Mucosa of stomach (tissue), 1 donor: ENCODE data around the gene DNAL1.
A peak's percentile ranks its signal among the peaks of the same experiment; 100 is the strongest.

ENCODE experiments used
- H3K27me3 ChIP-seq: one replicate; pipeline ENCODE4 v1.7.0; 2013; ENCODE audit warnings: mild to moderate bottlenecking, low read length; ENCODE audit not compliant: control insufficient read depth, insufficient read depth
- H3K36me3 ChIP-seq: one replicate; pipeline ENCODE4 v1.7.0; 2013; ENCODE audit warnings: low read length; ENCODE audit not compliant: control insufficient read depth, insufficient read depth
- H3K4me1 ChIP-seq: one replicate; pipeline ENCODE4 v1.7.0; 2013; ENCODE audit warnings: mild to moderate bottlenecking, low read length; ENCODE audit not compliant: control insufficient read depth, insufficient read depth
- H3K4me3 ChIP-seq: one replicate; pipeline ENCODE4 v1.7.0; 2013; ENCODE audit warnings: low read length
- H3K9ac ChIP-seq: one replicate; pipeline ENCODE4 v1.7.0; 2013; ENCODE audit warnings: mild to moderate bottlenecking, low read length, moderate library complexity
- H3K9me3 ChIP-seq: one replicate; pipeline ENCODE4 v1.7.0; 2013; ENCODE audit warnings: mild to moderate bottlenecking, low read length, moderate library complexity; ENCODE audit not compliant: control insufficient read depth
- donor health status: Pancreatic carcinoma.

Gene DNAL1

GRCh38 chr14:73713206-73713802, 68.5 kb downstream of the DNAL1 start:
- peaks cover 20% of the 10 kb centered on the region for H3K4me1 ChIP-seq
- peaks cover 7% of the 10 kb centered on the region for H3K36me3 ChIP-seq

GRCh38 chr14:73713803-73714655, 69.2 kb downstream of the DNAL1 start, which contains the start of gene PNMA1:
PNMA1 (minus strand) TSS chr14:73714384; CDS start chr14:73713639, 745 bp downstream.
- Histone ChIP-seq H3K9ac (peak within 1 kb of the TSS; percentile 74), H3K9me3 (no peaks in the 10 kb centered on the region), H3K27me3 (no peaks in the 10 kb centered on the region), H3K4me3 (peak within 1 kb of the TSS; percentile 85), H3K4me1 (peaks cover 20% of the 10 kb centered on the region), H3K36me3 (peaks cover 7% of the 10 kb centered on the region)

More at GRCh38 chr14:73713206-73713802, 68.5 kb downstream of the DNAL1 start:
- Histone ChIP-seq H3K9ac (peak overlapping the region; percentile 74), H3K27me3 (no peaks in the 10 kb centered on the region), H3K9me3 (no peaks in the 10 kb centered on the region), H3K4me3 (peak overlapping the region; percentile 85)

- Histone ChIP-seq H3K4me3 (no peak overlapping the region), H3K36me3 (peaks cover 11% of the 10 kb centered on the region), H3K27me3 (no peaks in the 10 kb centered on the region), H3K9ac (peak overlapping the region; percentile 74), H3K4me1 (peaks cover 20% of the 10 kb centered on the region), H3K9me3 (no peaks in the 10 kb centered on the region)
These were observed 69.9 kb downstream of the DNAL1 start for GRCh38 chr14:73714656-73715081.

- Histone ChIP-seq H3K4me3 (no peak overlapping the region), H3K9ac (no peak overlapping the region), H3K36me3 (peaks cover 13% of the 10 kb centered on the region), H3K27me3 (no peaks in the 10 kb centered on the region), H3K9me3 (no peaks in the 10 kb centered on the region), H3K4me1 (peaks cover 20% of the 10 kb centered on the region)
These were observed 70.9 kb downstream of the DNAL1 start for GRCh38 chr14:73715707-73716106.

- Histone ChIP-seq H3K36me3 (peaks cover 20% of the 10 kb centered on the region), H3K4me3 (no peak overlapping the region), H3K4me1 (peaks cover 19% of the 10 kb centered on the region), H3K9me3 (no peaks in the 10 kb centered on the region), H3K27me3 (no peaks in the 10 kb centered on the region), H3K9ac (no peak overlapping the region)
These were observed 72.5 kb downstream of the DNAL1 start for GRCh38 chr14:73717266-73717665.

GRCh38 chr14:73717711-73718417, 73.1 kb downstream of the DNAL1 start:
- no peak overlapping the region for H3K9ac ChIP-seq
- H3K9me3 ChIP-seq = no peaks in the 10 kb centered on the region
- H3K27me3 ChIP-seq = no peaks in the 10 kb centered on the region
- peaks cover 25% of the 10 kb centered on the region for H3K36me3 ChIP-seq
- H3K4me1 ChIP-seq = peaks cover 13% of the 10 kb centered on the region
- H3K4me3 ChIP-seq = no peak overlapping the region

GRCh38 chr14:73718418-73719251, 73.8 kb downstream of the DNAL1 start:
- no peak overlapping the region for H3K4me3 ChIP-seq
- no peak overlapping the region for H3K9ac ChIP-seq

GRCh38 chr14:73719361-73719760, 74.6 kb downstream of the DNAL1 start:
- H3K4me3 ChIP-seq = no peak overlapping the region
- peaks cover 18% of the 10 kb centered on the region for H3K4me1 ChIP-seq
- peaks cover 28% of the 10 kb centered on the region for H3K36me3 ChIP-seq
- no peaks in the 10 kb centered on the region for H3K27me3 ChIP-seq
- H3K9ac ChIP-seq = no peak overlapping the region
- no peaks in the 10 kb centered on the region for H3K9me3 ChIP-seq

More at GRCh38 chr14:73718418-73719251, 73.8 kb downstream of the DNAL1 start:
- Histone ChIP-seq H3K9me3 (no peaks in the 10 kb centered on the region), H3K27me3 (no peaks in the 10 kb centered on the region), H3K36me3 (peaks cover 25% of the 10 kb centered on the region), H3K4me1 (peaks cover 12% of the 10 kb centered on the region)

- Histone ChIP-seq H3K9me3 (no peaks in the 10 kb centered on the region), H3K36me3 (peaks cover 32% of the 10 kb centered on the region), H3K9ac (no peak overlapping the region), H3K4me3 (no peak overlapping the region), H3K27me3 (no peaks in the 10 kb centered on the region), H3K4me1 (peaks cover 19% of the 10 kb centered on the region)
These were observed 75.0 kb downstream of the DNAL1 start for GRCh38 chr14:73719791-73720190.

GRCh38 chr14:73720636-73721035, 75.8 kb downstream of the DNAL1 start:
- Histone ChIP-seq H3K4me1 (peaks cover 27% of the 10 kb centered on the region), H3K36me3 (peaks cover 40% of the 10 kb centered on the region), H3K4me3 (no peak overlapping the region)

GRCh38 chr14:73721101-73721821, 76.5 kb downstream of the DNAL1 start:
- Histone ChIP-seq H3K4me3 (no peak overlapping the region), H3K36me3 (peaks cover 46% of the 10 kb centered on the region), H3K4me1 (peaks cover 33% of the 10 kb centered on the region), H3K9ac (no peak overlapping the region), H3K27me3 (no peaks in the 10 kb centered on the region), H3K9me3 (no peaks in the 10 kb centered on the region)

More at GRCh38 chr14:73720636-73721035, 75.8 kb downstream of the DNAL1 start:
- Histone ChIP-seq H3K9ac (no peak overlapping the region), H3K27me3 (no peaks in the 10 kb centered on the region), H3K9me3 (no peaks in the 10 kb centered on the region)
